GM12878 (cell line): ENCODE measurements around the gene NAB1. TPM values are rescaled to one million over a fixed set of nuclear protein-coding genes. Genes with fewer than 3 reads are reported as not detected.

ENCODE experiments used
- ATAC-seq: fragments of 200-7000 bp; cut with Tn5 transposase; 3 replicates; pipeline ENCODE4 v1.9.1; 2020; ENCODE audit warnings: mild to moderate bottlenecking, moderate library complexity
- BruUV-seq: library from RNA; stranded (reverse); fragments of 400-500 nt; replicated peaks from 2 replicates; lab custom pipeline; 2021; lab: Mats Ljungman, UMichigan
- CTCF ChIA-PET: fragments of 300-600 bp; sonication (Branson Sonifier 250); formaldehyde crosslinking; extraction: SDS; loops from one replicate; lab custom pipeline; 2021; ENCODE audit warnings: inconsistent platforms; lab: Yijun Ruan, JAX
- POLR2A ChIA-PET: fragments of 350-600 bp; formaldehyde crosslinking; extraction: SDS; loops from one replicate; lab custom pipeline; 2021; ENCODE audit warnings: inconsistent platforms; lab: Charles Lee
- RAD21 ChIA-PET: fragments of 300-600 bp; sonication (Branson Sonifier 250); formaldehyde crosslinking; loops from one replicate; lab custom pipeline; 2023; ENCODE audit warnings: antibody characterized with exemption; ENCODE audit not compliant: unreplicated experiment; lab: Charles Lee
- SMC1A ChIA-PET: fragments of 300-600 bp; sonication (Branson Sonifier 250); formaldehyde crosslinking; loops from one replicate; lab custom pipeline; 2023; ENCODE audit not compliant: unreplicated experiment, uncharacterized antibody; lab: Charles Lee
- DNase-seq: peaks from one replicate; pipeline ENCODE4 v3.0.0-alpha.2; 2011; ENCODE audit warnings: low read depth, low spot score
- FAIRE-seq: peaks from 3 replicates; lab custom pipeline; 2011; peaks lifted over from hg19 to GRCh38; lab: Jason Lieb, UNC
- H2AFZ ChIP-seq: 2 replicates; pipeline ENCODE4 v1.6.0; 2011; ENCODE audit warnings: low read depth, low read length, control low read depth; ENCODE audit not compliant: control insufficient read depth
- H3K27ac ChIP-seq: 2 replicates; pipeline ENCODE4 v1.5.1; 2011; ENCODE audit warnings: control low read depth; ENCODE audit not compliant: control insufficient read depth, insufficient read depth
- H3K27me3 ChIP-seq, 2 experiments: replicated peaks in 1 of 2; 2 replicates each; pipeline versions ENCODE4 v1.6.0 to v1.6.1; 2011; ENCODE audit warnings: low read length in 1 of 2; ENCODE audit not compliant: control insufficient read depth in 2 of 2, insufficient read depth in 2 of 2
- H3K36me3 ChIP-seq, 2 experiments: 2 replicates each; pipeline ENCODE4 v1.5.1; 2011; ENCODE audit warnings: low read length in 1 of 2; ENCODE audit not compliant: control insufficient read depth in 2 of 2, insufficient read depth in 2 of 2
- H3K4me1 ChIP-seq: 2 replicates; pipeline ENCODE4 v1.6.1; 2011; ENCODE audit warnings: mild to moderate bottlenecking, low read length, moderate library complexity, mixed read lengths; ENCODE audit not compliant: control insufficient read depth, insufficient read depth
- H3K4me2 ChIP-seq: 2 replicates; pipeline ENCODE4 v1.6.0; 2011; ENCODE audit warnings: control low read depth; ENCODE audit not compliant: control insufficient read depth, insufficient read depth
- H3K4me3 ChIP-seq: fragments of 200-600 bp; sonication (generic); 2 replicates; pipeline ENCODE4 v1.5.1; 2016
- H3K79me2 ChIP-seq: 2 replicates; pipeline ENCODE4 v1.6.0; 2011; ENCODE audit warnings: low read length; ENCODE audit not compliant: control insufficient read depth, insufficient read depth
- H3K9ac ChIP-seq: 2 replicates; pipeline ENCODE4 v1.8.0; 2011; ENCODE audit warnings: low read length, control low read depth, mixed read lengths; ENCODE audit not compliant: control insufficient read depth, insufficient read depth
- H3K9me3 ChIP-seq: replicated peaks from 3 replicates; pipeline ENCODE4 v1.5.1; 2011; ENCODE audit warnings: mild to moderate bottlenecking, low read length; ENCODE audit not compliant: control insufficient read depth, insufficient read depth
- H4K20me1 ChIP-seq: 2 replicates; pipeline ENCODE4 v1.6.0; 2011; ENCODE audit not compliant: control insufficient read depth, insufficient read depth
- BACH1 ChIP-seq: fragments of 450-650 bp; IDR thresholded peaks from 2 replicates; pipeline ENCODE4 v1.6.1; 2017; ENCODE audit warnings: mild to moderate bottlenecking, borderline replicate concordance
- BMI1 ChIP-seq: fragments of 450-650 bp; IDR thresholded peaks from 2 replicates; pipeline ENCODE4 v1.6.1; 2016; ENCODE audit warnings: mild to moderate bottlenecking, moderate library complexity, borderline replicate concordance
- CHD4 ChIP-seq: fragments of 200-600 bp; sonication (generic); IDR thresholded peaks from 2 replicates; pipeline ENCODE4 v1.6.1; 2016; ENCODE audit warnings: mild to moderate bottlenecking
- PAX5 ChIP-seq: IDR thresholded peaks from 2 replicates; pipeline ENCODE4 v1.6.1; 2011; ENCODE audit warnings: low read depth, low read length, borderline replicate concordance
- PML ChIP-seq: IDR thresholded peaks from 2 replicates; pipeline ENCODE4 v1.6.1; 2012; ENCODE audit warnings: low read length, inconsistent platforms
- RCOR1 ChIP-seq: conservative IDR thresholded peaks from 2 replicates; pipeline ENCODE4 v1.6.1; 2012; ENCODE audit warnings: low read depth, low read length, improper control_type of control experiment
- RUNX3 ChIP-seq: IDR thresholded peaks from 2 replicates; pipeline ENCODE4 v1.6.1; 2012; ENCODE audit warnings: low read length, inconsistent platforms
- SIX5 ChIP-seq: IDR thresholded peaks from 2 replicates; pipeline ENCODE4 v1.6.1; 2011; ENCODE audit warnings: mild to moderate bottlenecking, low read depth, low read length, moderate library complexity; ENCODE audit not compliant: severe bottlenecking
- SREBF2 ChIP-seq: IDR thresholded peaks from 2 replicates; pipeline ENCODE4 v1.6.1; 2012; ENCODE audit warnings: mild to moderate bottlenecking, low read length
- TCF3 ChIP-seq: IDR thresholded peaks from 2 replicates; pipeline ENCODE4 v1.6.1; 2012; ENCODE audit warnings: low read depth, mild to moderate bottlenecking, low read length, borderline replicate concordance; ENCODE audit not compliant: insufficient read depth
- WGBS: methylation state at CpG from one replicate; pipeline ENCODE4 v1.1.6; 2016; ENCODE audit warnings: low lambda C conversion rate; ENCODE audit not compliant: insufficient replicate concordance, insufficient coverage; ENCODE audit errors: missing lambda C conversion rate; 5-methylcytosine and 5-hydroxymethylcytosine counted together
- in situ Hi-C: fragments of 300-500 bp; cut with MboI; formaldehyde crosslinking; loops from 9 replicates; pipeline ENCODE4 v1.14.3; 2018; ENCODE audit warnings: mixed read lengths
- intact Hi-C: fragments of 100-400 bp; cut with micrococcal nuclease; formaldehyde crosslinking; loops from one replicate; pipeline ENCODE4 v1.14.2; 2022; ENCODE audit not compliant: unreplicated experiment
- polyA plus RNA-seq, 11 experiments: library from polyadenylated mRNA; depleted of rRNA in 4 of 11; unstranded in 6 of 11; stranded (reverse) in 5 of 11; fragments of >200 nt; fragmentation: Nextera tagmentation in 4 of 11; fragmentation: Illumina TruSeq in 1 of 11; extraction: Ambion mirVana in 4 of 11; extraction: Trizol in 1 of 11; gene quantifications; 1 replicate in 1 of 11; 2 replicates in 10 of 11; pipeline versions ENCODE4 v1.2.1 to v1.2.3, GENCODE V29; 2011 to 2016; ENCODE audit warnings: inconsistent platforms in 2 of 11, missing spikeins in 2 of 11, low read depth in 1 of 11
- total RNA-seq, 4 experiments: library from RNA; depleted of rRNA in 3 of 4; stranded (reverse); fragments of >200 nt in 3 of 4; fragmentation: Illumina TruSeq in 1 of 4; extraction: Trizol in 1 of 4; gene quantifications; 2 replicates each; pipeline versions ENCODE4 v1.2.1 to v1.2.3, GENCODE V29; 2013 to 2021
- TF ChIP-seq, protein P1 (sequence below): fragments of 450-650 bp; conservative IDR thresholded peaks from 2 replicates; pipeline ENCODE4 v1.6.1; 2017; ENCODE audit warnings: mild to moderate bottlenecking, moderate library complexity
- TF ChIP-seq, protein P2 (sequence below): fragments of 450-650 bp; IDR thresholded peaks from 2 replicates; pipeline ENCODE4 v1.6.1; 2014; ENCODE audit warnings: mild to moderate bottlenecking
- TF ChIP-seq, protein P3 (sequence below): fragments of 450-650 bp; IDR thresholded peaks from 2 replicates; pipeline ENCODE4 v1.6.1; 2018; ENCODE audit warnings: mild to moderate bottlenecking, low read depth, moderate library complexity; ENCODE audit not compliant: partially characterized antibody
- TF ChIP-seq, protein P4 (sequence below): fragments of 150-350 bp; IDR thresholded peaks from 2 replicates; pipeline ENCODE4 v1.6.1; 2016; ENCODE audit warnings: low read depth, low read length

Gene NAB1
- total and polyA plus RNA-seq, 10 of the 15 experiments (the other 5 are each of a cell fraction or from before 2014, with no cell fraction given): 4.5 to 39.6 (median 23.0) TPM

DNA sequence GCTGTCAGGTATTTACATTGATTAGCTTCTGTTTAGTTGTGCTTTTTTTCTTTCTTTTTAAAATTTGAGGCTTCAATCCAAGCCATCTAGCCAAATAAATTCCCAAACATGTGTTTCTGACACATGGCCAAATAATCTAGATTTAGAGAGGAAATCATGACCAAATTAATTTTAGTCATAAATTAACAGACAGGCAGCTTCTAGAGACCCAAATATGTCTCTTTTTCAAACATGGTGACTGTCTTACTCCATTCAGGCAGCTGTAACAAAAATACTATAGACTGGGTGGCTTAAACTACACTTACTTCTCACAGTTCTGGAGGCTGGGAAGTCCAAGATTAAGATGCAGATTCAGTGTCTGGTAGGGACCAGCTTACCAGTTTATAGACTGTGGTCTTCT, 23.2 kb upstream of the NAB1 start (continued):
- TF ChIP-seq, protein P1, sequence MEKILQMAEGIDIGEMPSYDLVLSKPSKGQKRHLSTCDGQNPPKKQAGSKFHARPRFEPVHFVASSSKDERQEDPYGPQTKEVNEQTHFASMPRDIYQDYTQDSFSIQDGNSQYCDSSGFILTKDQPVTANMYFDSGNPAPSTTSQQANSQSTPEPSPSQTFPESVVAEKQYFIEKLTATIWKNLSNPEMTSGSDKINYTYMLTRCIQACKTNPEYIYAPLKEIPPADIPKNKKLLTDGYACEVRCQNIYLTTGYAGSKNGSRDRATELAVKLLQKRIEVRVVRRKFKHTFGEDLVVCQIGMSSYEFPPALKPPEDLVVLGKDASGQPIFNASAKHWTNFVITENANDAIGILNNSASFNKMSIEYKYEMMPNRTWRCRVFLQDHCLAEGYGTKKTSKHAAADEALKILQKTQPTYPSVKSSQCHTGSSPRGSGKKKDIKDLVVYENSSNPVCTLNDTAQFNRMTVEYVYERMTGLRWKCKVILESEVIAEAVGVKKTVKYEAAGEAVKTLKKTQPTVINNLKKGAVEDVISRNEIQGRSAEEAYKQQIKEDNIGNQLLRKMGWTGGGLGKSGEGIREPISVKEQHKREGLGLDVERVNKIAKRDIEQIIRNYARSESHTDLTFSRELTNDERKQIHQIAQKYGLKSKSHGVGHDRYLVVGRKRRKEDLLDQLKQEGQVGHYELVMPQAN: no peak
- TF ChIP-seq, protein P2, sequence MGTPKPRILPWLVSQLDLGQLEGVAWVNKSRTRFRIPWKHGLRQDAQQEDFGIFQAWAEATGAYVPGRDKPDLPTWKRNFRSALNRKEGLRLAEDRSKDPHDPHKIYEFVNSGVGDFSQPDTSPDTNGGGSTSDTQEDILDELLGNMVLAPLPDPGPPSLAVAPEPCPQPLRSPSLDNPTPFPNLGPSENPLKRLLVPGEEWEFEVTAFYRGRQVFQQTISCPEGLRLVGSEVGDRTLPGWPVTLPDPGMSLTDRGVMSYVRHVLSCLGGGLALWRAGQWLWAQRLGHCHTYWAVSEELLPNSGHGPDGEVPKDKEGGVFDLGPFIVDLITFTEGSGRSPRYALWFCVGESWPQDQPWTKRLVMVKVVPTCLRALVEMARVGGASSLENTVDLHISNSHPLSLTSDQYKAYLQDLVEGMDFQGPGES: no peak
- TF ChIP-seq SREBF2: no peak
- no peak for TF ChIP-seq BACH1
- no peak for TF ChIP-seq SIX5

DNA sequence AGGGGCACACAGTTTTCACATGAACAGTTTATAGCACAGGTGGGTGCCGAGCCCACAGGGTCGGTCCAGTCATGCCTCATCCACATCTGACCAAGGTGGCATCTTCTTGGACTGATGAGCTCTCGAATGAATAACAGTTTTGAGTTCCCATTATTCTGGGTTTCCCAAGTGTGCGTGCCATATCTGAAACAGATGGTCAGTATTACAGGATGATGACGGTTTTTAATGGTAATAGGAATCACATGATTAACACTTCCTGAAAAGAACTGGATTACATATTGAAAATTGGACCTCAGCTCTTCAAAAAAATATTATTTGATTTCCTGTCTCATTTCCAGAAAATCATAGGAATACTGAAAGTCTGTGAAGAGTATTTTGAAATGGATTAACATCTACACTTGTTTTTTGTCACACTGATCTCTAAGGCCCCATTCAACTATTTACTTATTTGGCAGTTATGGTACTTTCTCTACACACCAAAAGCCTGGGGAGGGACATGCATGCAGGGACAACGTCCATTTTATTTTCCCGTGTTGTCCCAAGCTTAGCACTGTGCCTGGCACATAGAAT, 22.2 kb upstream of the NAB1 start:
- H3K9ac ChIP-seq: no peak overlapping the region
- no peak for ATAC-seq
- H3K9me3 ChIP-seq: no peaks in the 10 kb centered on the region
- RAD21 ChIA-PET: interaction anchor here (1.1 kb wide), 1 partner anchor 33 kb away, joined by 3 read pairs; no protein-coding TSS in a partner anchor
- no peak for TF ChIP-seq RUNX3
- no peak for TF ChIP-seq TCF3
- TF ChIP-seq PAX5: no peak
- TF ChIP-seq, protein P3, sequence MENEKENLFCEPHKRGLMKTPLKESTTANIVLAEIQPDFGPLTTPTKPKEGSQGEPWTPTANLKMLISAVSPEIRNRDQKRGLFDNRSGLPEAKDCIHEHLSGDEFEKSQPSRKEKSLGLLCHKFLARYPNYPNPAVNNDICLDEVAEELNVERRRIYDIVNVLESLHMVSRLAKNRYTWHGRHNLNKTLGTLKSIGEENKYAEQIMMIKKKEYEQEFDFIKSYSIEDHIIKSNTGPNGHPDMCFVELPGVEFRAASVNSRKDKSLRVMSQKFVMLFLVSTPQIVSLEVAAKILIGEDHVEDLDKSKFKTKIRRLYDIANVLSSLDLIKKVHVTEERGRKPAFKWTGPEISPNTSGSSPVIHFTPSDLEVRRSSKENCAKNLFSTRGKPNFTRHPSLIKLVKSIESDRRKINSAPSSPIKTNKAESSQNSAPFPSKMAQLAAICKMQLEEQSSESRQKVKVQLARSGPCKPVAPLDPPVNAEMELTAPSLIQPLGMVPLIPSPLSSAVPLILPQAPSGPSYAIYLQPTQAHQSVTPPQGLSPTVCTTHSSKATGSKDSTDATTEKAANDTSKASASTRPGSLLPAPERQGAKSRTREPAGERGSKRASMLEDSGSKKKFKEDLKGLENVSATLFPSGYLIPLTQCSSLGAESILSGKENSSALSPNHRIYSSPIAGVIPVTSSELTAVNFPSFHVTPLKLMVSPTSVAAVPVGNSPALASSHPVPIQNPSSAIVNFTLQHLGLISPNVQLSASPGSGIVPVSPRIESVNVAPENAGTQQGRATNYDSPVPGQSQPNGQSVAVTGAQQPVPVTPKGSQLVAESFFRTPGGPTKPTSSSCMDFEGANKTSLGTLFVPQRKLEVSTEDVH: no peak
- no peak for TF ChIP-seq BMI1
- no peak for TF ChIP-seq CHD4
- no peak for TF ChIP-seq RCOR1
- TF ChIP-seq, protein P4, sequence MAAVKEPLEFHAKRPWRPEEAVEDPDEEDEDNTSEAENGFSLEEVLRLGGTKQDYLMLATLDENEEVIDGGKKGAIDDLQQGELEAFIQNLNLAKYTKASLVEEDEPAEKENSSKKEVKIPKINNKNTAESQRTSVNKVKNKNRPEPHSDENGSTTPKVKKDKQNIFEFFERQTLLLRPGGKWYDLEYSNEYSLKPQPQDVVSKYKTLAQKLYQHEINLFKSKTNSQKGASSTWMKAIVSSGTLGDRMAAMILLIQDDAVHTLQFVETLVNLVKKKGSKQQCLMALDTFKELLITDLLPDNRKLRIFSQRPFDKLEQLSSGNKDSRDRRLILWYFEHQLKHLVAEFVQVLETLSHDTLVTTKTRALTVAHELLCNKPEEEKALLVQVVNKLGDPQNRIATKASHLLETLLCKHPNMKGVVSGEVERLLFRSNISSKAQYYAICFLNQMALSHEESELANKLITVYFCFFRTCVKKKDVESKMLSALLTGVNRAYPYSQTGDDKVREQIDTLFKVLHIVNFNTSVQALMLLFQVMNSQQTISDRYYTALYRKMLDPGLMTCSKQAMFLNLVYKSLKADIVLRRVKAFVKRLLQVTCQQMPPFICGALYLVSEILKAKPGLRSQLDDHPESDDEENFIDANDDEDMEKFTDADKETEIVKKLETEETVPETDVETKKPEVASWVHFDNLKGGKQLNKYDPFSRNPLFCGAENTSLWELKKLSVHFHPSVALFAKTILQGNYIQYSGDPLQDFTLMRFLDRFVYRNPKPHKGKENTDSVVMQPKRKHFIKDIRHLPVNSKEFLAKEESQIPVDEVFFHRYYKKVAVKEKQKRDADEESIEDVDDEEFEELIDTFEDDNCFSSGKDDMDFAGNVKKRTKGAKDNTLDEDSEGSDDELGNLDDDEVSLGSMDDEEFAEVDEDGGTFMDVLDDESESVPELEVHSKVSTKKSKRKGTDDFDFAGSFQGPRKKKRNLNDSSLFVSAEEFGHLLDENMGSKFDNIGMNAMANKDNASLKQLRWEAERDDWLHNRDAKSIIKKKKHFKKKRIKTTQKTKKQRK: no peak
- no peak for TF ChIP-seq PML
- TF ChIP-seq, all 136 proteins: peak for 0
- WGBS: 87% methylated on average over 7 of the region's 7 CpGs
- Histone ChIP-seq H3K27ac (no peak overlapping the region), H3K4me1 (no peaks in the 10 kb centered on the region), H2AFZ (no peak overlapping the region), H3K27me3 (no peaks in the 10 kb centered on the region), H3K79me2 (no peaks in the 10 kb centered on the region), H3K36me3 (no peaks in the 10 kb centered on the region), H4K20me1 (no peaks in the 10 kb centered on the region), H3K4me3 (no peak overlapping the region), H3K4me2 (no peak overlapping the region)
- no peak for DNase-seq
- intact Hi-C loops: loop anchor here (5.0 kb wide), 1 partner anchor 244 kb away; no protein-coding TSS in a partner anchor
- no TSS peak for BruUV-seq
- FAIRE-seq: no peak
- SMC1A ChIA-PET: interaction anchor here (0.7 to 2.5 kb wide), 6 partner anchors 9 to 53 kb away, joined by 3 to 7 read pairs (median 4); no protein-coding TSS in a partner anchor
- in situ Hi-C loops: no loop called here
- CTCF ChIA-PET: interaction anchor here (1.4 to 2.6 kb wide), 2 partner anchors 53 to 55 kb away, joined by 3 to 7 read pairs; no protein-coding TSS in a partner anchor
- POLR2A ChIA-PET: no interaction called here
